CD4-positive, alpha-beta T cell treated with Interleukin-6 at 100 ng/mL for 8 hours (primary cell): ENCODE results near the gene SLC6A20.

Experiments
- DNase-seq: peaks from one replicate; pipeline ENCODE4 v3.0.0-alpha.2; 2020; ENCODE audit warnings: mixed read lengths, low spot score

SLC6A20 gene

GRCh38 chr3:45777746-45778386 lies 18.5 kb downstream of the SLC6A20 start:
- DNase-seq, result no peak

- DNase-seq, result no peak
Measured at GRCh38 chr3:45777111-45777745, 19.1 kb downstream of the SLC6A20 start.

- DNase-seq, result no peak
Measured at GRCh38 chr3:45776611-45777010, 19.7 kb downstream of the SLC6A20 start.

GRCh38 chr3:45776301-45776595 lies 20.1 kb downstream of the SLC6A20 start:
- DNase-seq, result no peak

- DNase-seq, result no peak
Measured at GRCh38 chr3:45775571-45776300, 20.6 kb downstream of the SLC6A20 start.

- DNase-seq, result no peak
Measured at GRCh38 chr3:45774581-45775521, 21.5 kb downstream of the SLC6A20 start.

- DNase-seq, result no peak
Measured at GRCh38 chr3:45773714-45774449, 22.5 kb downstream of the SLC6A20 start.

GRCh38 chr3:45773072-45773471 lies 23.3 kb downstream of the SLC6A20 start:
- no peak for DNase-seq

GRCh38 chr3:45772341-45773035 lies 23.8 kb downstream of the SLC6A20 start:
- no peak for DNase-seq

GRCh38 chr3:45771831-45772230 lies 24.5 kb downstream of the SLC6A20 start:
- no peak for DNase-seq

GRCh38 chr3:45771166-45771775 lies 25.1 kb downstream of the SLC6A20 start:
- DNase-seq, result no peak

GRCh38 chr3:45765958-45766357 lies 30.4 kb downstream of the SLC6A20 start:
- no peak for DNase-seq

GRCh38 chr3:45765266-45765851 lies 31.0 kb downstream of the SLC6A20 start:
- no peak for DNase-seq

- DNase-seq, result no peak
Measured at GRCh38 chr3:45763303-45763675, 33.0 kb downstream of the SLC6A20 start.

- DNase-seq, result no peak
Measured at GRCh38 chr3:45762647-45763302, 33.6 kb downstream of the SLC6A20 start.

- DNase-seq, result no peak
Measured at GRCh38 chr3:45761831-45762230, 34.5 kb downstream of the SLC6A20 start.

GRCh38 chr3:45760878-45761711 lies 35.2 kb downstream of the SLC6A20 start:
- peak; percentile 42 for DNase-seq

- DNase-seq, result no peak
Measured at GRCh38 chr3:45759851-45760250, 36.5 kb downstream of the SLC6A20 start.

GRCh38 chr3:45758871-45759270 lies 37.5 kb downstream of the SLC6A20 start:
- no peak for DNase-seq
